GM18520 (cell line): ENCODE results near the gene ARHGAP6.
"Not testable (repeated sequence)": the region's sequence is repeated elsewhere in the genome, so short reads cannot be mapped to it uniquely, and the experiment has no call there.

ENCODE experiments used
- ATAC-seq: cut with Tn5 transposase; IDR thresholded peaks from one replicate; pipeline ENCODE4 v1.9.1; 2021; ENCODE audit not compliant: unreplicated experiment

Gene ARHGAP6

DNA sequence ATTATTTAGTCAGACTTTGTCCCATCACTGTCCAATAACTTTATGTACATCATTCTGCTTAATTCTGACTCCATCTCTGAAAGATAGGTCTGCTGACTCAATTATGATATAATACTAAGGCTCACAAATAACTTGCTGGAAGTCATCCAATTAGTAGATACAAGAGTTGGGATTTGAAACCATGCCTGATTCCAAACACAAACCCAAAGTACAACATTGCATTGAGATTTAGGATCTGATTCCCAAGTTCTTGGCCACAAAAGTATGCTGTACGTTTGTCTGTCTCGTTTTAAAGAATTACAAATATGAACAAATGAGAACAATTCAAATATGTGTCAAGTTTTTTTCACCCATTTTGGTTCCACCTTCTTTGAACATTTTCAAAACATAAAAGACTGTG is 263.8 kb downstream of the ARHGAP6 start:
- no peak for ATAC-seq

- ATAC-seq, result no peak
These were observed 266.1 kb downstream of the ARHGAP6 start for GRCh38 chrX:11399489-11400094.

DNA sequence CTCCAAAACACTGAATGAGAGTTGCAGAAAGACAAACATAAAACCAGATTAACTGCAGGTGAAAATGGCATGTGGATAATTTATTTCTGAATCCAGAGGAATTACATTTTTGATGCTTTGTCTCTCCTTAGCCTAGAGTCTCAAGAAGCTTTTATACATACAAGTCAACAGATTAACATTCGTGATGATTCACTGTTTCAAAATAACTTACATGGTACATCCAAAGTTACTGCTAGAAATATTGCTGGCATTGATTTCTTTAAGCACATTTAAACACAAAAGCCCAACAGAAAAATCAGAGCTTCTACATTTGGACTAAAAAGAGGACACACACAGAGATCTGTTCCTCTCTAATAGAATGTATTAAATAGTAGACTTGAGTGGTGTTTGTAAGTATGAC is 266.9 kb downstream of the ARHGAP6 start:
- no peak for ATAC-seq

DNA sequence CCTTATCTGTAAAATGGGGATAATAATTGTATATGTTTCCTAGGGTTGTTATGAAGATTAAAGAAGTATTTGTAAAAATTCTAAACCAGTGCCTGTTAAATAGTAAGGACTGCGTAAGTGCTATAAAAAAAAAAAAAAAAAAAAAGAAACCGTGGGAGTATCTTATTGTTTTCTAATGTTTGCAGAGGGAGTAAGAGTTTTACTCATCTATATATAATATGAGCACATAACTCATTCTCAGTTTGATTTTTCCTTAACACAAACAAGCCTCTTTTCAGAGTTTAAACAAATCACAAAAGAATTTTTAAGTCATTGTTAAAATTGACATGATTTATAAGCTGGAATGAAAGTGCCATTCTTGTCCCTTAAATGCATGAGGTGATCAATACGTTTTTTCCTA is 267.6 kb downstream of the ARHGAP6 start:
- no peak for ATAC-seq

- peak; percentile 69 for ATAC-seq
These were observed 268.0 kb downstream of the ARHGAP6 start for GRCh38 chrX:11397680-11398079.

- ATAC-seq, result no peak
These were observed 269.9 kb downstream of the ARHGAP6 start for GRCh38 chrX:11395859-11396258.

GRCh38 chrX:11393949-11394654 is 271.6 kb downstream of the ARHGAP6 start:
- no peak for ATAC-seq

GRCh38 chrX:11386812-11387211 is 278.9 kb downstream of the ARHGAP6 start:
- ATAC-seq, result no peak

GRCh38 chrX:11386001-11386523 is 279.7 kb downstream of the ARHGAP6 start:
- ATAC-seq, result no peak

- no peak for ATAC-seq
These were observed 282.8 kb downstream of the ARHGAP6 start for GRCh38 chrX:11382930-11383329.

GRCh38 chrX:11381464-11381863 is 284.3 kb downstream of the ARHGAP6 start:
- peak; percentile 73 for ATAC-seq

GRCh38 chrX:11380187-11380844 is 285.4 kb downstream of the ARHGAP6 start:
- no peak for ATAC-seq

- ATAC-seq, result no peak
These were observed 289.6 kb downstream of the ARHGAP6 start for GRCh38 chrX:11376163-11376562.

GRCh38 chrX:11375614-11376119 is 290.1 kb downstream of the ARHGAP6 start:
- no peak for ATAC-seq

DNA sequence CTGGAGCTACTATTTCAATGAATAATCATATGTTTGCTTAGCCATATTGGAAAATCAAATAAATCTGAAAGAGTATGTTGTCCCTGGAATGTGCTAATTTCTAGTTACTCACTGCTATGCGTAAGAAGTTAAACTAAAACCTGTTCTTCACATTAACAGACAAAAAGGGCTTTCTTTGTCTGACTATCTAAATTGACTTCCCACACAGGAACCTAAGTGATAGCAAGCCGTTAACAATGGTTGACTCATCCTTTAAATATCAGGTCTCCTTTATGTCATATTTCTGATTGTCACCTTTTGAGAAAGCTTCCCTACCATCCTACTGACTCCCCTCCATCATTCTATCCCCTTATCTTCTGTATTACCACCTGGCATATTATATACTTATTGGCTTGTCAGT is 291.1 kb downstream of the ARHGAP6 start:
- ATAC-seq, result no peak

GRCh38 chrX:11371106-11371505 is 294.6 kb downstream of the ARHGAP6 start:
- no peak for ATAC-seq

- no peak for ATAC-seq
These were observed 297.9 kb downstream of the ARHGAP6 start for GRCh38 chrX:11367609-11368430.

DNA sequence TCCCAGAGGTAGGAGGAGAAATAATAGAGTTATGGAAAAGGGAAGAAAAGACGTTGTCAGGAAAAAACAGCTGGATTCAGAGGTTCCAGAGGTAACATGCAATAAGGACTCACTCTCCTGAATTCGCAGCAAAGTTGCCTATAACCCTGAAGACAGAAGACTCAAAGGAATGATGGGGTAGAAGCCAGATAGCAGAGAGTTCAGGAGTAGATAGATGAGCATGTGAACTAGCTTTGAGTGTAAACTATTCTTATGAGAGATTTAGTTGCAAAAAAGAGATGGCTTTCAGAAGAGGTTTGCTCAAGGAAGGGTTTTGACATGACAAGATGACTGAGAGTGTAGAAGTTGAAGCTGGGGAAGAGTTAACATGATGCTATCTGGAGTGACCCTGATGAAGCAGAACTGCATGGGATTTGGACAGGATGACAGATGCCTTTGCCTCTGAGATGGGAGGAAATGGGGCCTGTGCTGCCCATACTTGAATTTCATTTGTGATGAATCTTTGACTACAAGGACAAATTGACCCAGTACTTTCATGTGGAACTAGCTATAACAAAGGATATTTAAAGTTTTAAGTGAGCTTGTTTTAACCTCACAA is 298.6 kb downstream of the ARHGAP6 start:
- no peak for ATAC-seq

- no peak for ATAC-seq
These were observed 300.3 kb downstream of the ARHGAP6 start for GRCh38 chrX:11365426-11365825.

DNA sequence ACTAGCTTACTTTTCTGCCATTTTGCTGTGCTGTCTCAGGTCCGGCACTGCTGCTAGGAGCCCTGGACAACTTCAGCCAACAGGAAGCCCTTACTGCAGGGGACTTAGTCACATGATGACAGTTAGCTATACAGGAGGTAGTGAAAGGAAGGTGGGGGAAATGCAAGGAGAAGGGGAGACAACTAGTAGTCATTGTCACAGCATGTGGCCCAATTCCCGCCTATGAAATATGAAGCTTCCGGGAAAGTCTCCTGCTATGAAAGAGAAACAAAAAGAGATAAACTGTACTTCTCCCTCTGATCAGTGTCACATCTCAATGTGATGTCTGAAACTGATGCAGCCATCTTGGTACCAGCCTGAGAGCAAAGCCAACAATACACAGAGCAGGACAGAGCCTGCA is 300.9 kb downstream of the ARHGAP6 start:
- ATAC-seq, result no peak

DNA sequence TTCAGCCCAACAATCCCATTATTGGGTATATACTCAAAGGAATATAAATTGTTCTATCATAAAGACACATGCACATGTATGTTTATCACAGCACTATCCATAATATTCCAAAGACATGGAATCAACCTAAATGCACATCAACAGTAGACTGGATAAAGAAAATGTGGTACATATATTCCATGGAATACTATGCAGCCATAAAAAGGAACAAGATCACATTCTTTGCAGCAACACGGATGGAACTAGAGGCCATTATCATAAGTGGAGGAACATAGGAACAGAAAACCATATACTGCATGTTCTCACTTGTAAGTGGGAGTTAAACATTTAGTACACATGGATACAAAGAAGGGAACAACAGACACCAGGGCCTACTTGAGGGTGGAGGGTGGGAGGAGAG is 301.9 kb downstream of the ARHGAP6 start:
- ATAC-seq, result not testable (repeated sequence)
